Activated CD4-positive, alpha-beta T cell treated with anti-CD3 and anti-CD28 coated beads, Interleukin-2, amount 50 U/mL, for 4 hours (primary cell): ENCODE measurements around the gene FBLL1.
"Not testable (repeated sequence)": the region's sequence is repeated elsewhere in the genome, so short reads cannot be mapped to it uniquely, and the experiment has no call there.

Experiments
- DNase-seq, 2 experiments: peaks; one replicate each; pipeline ENCODE4 v3.0.0-alpha.2; 2020

Gene FBLL1

DNA sequence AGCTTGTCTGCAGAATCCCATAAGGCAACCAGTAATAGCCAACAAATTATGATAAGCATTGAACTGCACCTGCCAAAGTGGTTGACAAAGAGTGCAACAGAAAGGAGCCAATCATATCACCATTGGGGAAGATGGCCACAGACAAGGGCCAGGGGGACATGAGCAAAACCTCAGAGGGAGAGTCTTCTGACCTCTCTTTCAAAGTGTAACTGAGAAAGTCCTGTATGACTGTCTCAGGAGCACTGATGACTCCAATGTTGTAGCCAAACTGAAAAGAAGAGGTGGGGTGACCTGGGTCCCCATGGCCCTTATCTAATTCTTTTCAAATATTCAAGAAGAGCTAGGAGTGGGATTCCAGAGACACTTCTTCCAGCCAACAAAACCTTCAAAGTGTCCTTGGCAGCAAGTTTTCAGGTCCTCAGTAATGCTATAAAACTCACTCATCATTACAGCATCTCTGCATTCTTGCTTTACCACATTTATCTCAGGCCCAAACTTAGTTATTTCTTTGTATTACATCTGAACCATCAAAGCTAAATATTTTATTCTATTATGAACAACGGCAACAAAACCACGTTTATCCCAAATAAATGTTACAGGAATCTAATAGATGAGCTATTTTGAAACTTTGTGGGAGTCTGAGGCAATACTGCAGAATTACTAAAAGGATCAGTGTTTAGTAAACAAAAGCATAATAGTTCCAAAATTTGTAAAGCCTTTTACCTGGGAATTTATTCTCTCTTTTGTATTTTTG is 24.4 kb downstream of the FBLL1 start:
- DNase-seq, result no peak

GRCh38 chr5:168557389-168557788 is 28.3 kb downstream of the FBLL1 start:
- no peak for DNase-seq

DNA sequence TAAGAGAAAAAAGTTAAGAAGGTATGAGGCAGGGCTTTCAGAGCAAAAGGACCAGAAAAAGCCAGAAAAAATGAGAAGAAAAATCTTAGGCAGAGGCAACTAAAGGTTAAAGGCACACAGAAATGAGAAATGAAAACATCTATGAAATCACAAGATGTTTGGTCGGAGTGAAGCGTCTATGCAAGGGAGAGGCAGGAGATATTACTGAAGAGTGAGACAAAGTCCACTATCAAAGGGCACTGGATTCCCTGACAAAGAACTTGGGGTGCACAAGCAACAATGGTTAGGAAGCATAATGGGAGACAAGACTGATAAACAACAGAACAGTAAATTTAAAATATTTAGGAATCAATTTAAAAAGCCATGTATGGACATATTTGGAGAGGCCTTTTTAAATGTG is 33.2 kb downstream of the FBLL1 start:
- no peak for DNase-seq

DNA sequence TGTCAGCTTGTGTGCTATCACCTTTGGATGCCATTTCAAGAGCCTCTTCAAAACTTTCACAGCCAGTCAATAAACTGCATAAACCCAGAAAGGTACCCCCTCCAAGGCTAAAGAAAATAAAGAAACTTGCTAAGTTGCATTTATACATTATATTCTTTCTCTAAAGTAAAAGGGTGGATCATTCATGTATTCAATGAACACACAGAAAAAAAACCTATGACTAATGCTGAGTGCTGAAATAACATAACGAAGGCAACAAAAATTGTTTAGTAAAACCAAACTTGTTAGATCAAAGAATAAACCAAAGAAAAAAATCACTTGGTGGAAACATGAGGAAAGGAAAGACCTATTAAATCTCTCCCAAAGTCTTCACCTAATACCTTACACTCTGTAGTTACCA is 34.9 kb downstream of the FBLL1 start:
- DNase-seq, result no peak

DNA sequence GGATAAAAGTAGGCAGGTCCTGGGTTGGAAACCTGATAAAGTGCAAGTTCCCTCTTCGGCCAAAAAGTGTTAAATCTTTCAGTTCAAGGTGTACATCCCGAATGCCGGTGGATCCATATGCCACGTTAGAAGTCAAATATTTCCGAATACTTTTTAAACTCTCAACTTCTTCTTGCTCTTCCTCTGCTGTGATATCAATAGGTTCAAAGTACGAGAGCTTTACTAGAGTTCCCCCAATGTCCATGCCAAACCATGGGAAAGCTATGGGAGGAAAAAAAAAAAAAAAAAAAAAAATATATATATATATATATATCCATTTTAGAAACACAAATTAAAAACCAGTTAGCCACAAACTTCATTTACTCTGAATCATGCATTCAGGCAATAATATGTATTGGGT is 39.6 kb downstream of the FBLL1 start:
- DNase-seq, result no peak

- no peak for DNase-seq
Observed at GRCh38 chr5:168570490-168571328, 41.6 kb downstream of the FBLL1 start.

DNA sequence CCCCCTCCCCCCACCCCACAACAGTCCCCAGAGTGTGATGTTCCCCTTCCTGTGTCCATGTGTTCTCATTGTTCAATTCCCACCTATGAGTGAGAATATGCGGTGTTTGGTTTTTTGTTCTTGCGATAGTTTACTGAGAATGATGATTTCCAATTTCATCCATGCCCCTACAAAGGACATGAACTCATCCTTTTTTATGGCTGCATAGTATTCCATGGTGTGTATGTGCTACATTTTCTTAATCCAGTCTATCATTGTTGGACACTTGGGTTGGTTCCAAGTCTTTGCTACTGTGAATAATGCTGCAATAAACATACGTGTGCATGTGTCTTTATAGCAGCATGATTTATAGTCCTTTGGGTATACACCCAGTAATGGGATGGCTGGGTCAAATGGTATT is 44.6 kb downstream of the FBLL1 start:
- not testable (repeated sequence) for DNase-seq

GRCh38 chr5:168574156-168574555 is 45.1 kb downstream of the FBLL1 start:
- DNase-seq, result not testable (repeated sequence)

DNA sequence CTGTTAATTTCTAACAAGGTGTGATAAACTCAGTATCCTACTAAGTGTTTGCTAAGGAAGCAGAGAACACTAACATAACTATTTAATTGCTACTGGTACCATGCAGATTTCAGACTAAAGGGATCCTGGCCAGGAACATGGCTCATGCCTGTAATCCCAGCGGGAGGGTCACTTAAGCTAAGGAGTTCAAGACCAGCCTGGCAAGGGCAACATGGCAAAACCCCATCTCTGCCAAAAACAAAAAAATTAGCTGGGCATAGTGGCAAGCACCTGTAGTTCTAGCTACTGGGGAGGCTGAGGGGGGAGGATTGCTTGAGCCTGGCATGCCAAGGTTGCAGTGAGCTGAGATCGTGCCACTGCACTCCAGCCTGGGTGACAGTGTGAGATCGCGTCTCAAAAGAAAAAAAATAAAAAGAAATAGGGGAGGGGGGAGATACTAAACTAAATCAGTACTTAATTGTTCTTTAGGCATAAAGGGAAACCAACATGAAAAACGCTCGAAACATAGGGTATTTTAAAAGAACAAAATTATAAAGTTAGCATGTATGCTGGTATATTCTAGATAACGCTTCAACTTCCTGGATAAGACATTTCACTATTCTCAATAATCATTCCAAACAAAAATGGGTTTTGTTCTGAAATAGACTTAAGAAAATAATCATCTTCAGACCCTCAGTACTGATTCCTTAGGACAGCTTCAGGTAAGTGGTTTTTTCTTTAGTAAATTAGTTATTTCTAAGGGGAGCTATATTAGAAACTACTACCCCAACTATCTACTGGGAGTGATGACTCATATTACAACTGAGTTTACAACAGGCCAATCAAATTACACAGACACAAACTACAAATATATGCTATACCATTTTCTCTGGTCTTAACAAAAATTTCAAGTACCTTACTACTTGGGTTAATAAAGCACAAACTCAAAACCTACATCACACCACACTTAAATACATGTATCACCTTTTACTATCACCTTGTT is 46.6 kb downstream of the FBLL1 start:
- DNase-seq, result no peak

DNA sequence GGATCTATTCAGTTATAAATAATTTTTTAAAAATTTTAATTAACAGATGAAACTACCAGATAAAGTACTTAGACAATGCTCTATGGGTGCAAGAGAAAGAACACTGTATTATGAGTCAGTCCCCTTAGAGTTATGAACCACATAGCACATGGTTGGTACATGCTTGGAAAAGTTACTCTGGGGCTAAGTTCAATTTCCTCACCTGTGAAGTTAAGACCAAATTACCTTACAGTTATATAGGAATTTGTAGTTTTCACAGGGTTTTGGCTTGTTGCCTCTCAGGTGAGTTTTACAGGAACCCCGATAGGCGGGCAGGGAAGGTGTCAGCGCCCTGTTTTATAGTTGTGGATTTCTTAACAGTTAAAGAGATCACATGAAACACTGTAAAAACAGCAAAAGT is 48.9 kb downstream of the FBLL1 start:
- DNase-seq, result no peak

GRCh38 chr5:168578538-168579487 is 49.7 kb downstream of the FBLL1 start, which contains the start of gene PANK3:
Gene PANK3 (minus strand): TSS chr5:168579368. CDS start chr5:168579283, 85 bp downstream.
- DNase-seq, result peak in 1 of 2 experiments; percentile 1

DNA sequence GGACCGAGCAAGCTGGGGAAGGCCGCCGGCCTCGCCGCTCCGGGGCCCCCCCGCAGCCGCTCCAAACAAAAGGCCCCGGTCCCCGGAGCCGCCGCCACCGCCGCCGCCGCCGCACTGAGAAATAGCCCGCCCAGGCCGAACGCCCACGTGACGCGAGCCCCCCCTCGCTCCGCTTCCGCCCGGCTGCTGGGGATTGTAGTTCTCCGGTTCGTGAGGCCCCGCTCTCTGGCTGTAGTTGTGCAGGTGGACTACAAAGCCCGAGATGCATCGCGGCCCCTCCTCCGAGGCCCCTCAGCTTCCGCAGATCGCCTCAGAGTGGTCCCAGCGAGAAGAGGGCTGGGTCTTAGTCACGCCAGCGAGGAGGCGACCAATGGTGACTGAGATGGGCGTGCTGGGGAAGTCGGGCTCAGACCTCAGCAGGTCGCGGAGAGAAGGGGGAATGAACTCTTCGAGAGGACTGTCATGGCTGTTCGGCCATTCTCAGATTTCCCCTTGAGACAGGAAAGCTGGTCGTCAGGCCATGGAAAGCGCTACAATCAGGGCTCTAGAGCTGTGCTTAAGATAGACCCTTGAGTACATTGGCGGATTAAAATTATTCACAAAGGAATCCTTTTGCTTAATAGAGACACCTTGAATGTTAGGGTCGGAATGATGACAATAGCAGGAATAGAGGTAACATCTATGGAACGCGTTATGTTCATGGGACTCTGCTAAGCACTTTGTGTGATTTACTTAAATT is 50.6 kb downstream of the FBLL1 start:
- peak; percentile 96 for DNase-seq

GRCh38 chr5:168580227-168580508 is 51.1 kb downstream of the FBLL1 start:
- DNase-seq, result no peak
